Upper lobe of left lung (tissue), 6 donors: ENCODE data around the gene LBX1. TPM values are rescaled to one million over a fixed set of nuclear protein-coding genes. Genes with fewer than 3 reads are reported as not detected.

Source experiments
- ATAC-seq, 2 donors: fragments of 200-7000 bp; cut with Tn5 transposase; one replicate each; pipeline ENCODE4 v1.9.1; 2022; ENCODE audit warnings: mild to moderate bottlenecking in 2 of 2, moderate library complexity in 2 of 2; ENCODE audit not compliant: low FRiP score in 2 of 2
- DNase-seq, 2 donors: peaks; one replicate each; pipeline ENCODE4 v3.0.0-alpha.2; 2019 to 2020
- H3K27ac ChIP-seq, 4 donors: fragments of 200-600 bp; sonication (generic); one replicate each; pipeline ENCODE4 v1.5.1; 2016 to 2019
- H3K27me3 ChIP-seq, 4 donors: fragments of 200-600 bp; sonication (generic); one replicate each; pipeline ENCODE4 v1.5.1; 2017 to 2019
- H3K36me3 ChIP-seq, 4 donors: fragments of 200-600 bp; sonication (generic); one replicate each; pipeline ENCODE4 v1.5.1; 2016 to 2019
- H3K4me1 ChIP-seq, 4 donors: fragments of 200-600 bp; sonication (generic); one replicate each; pipeline ENCODE4 v1.5.1; 2018 to 2019
- H3K4me3 ChIP-seq, 4 donors: fragments of 200-600 bp; sonication (generic); one replicate each; pipeline ENCODE4 v1.5.1; 2017 to 2019; ENCODE audit warnings: mild to moderate bottlenecking in 2 of 4, moderate library complexity in 1 of 4
- H3K9me3 ChIP-seq, 4 donors: fragments of 200-600 bp; sonication (generic); one replicate each; pipeline ENCODE4 v1.5.1; 2018 to 2019
- CTCF ChIP-seq, 6 experiments: fragments of 450-650 bp in 4 of 6; fragments of 200-600 bp in 2 of 6; sonication (generic) in 2 of 6; IDR thresholded peaks; one replicate each; pipeline ENCODE4 v1.5.1; 2016 to 2019; ENCODE audit warnings: antibody characterized with exemption in 6 of 6
- EP300 ChIP-seq, 4 donors: sonication (generic); formaldehyde crosslinking; IDR thresholded peaks; one replicate each; pipeline ENCODE4 v1.5.1; 2017; ENCODE audit warnings: antibody characterized with exemption in 4 of 4, control low read depth in 2 of 4
- POLR2A ChIP-seq, 4 donors: fragments of 450-650 bp; IDR thresholded peaks; one replicate each; pipeline ENCODE4 v1.5.1; 2016 to 2017; ENCODE audit warnings: antibody characterized with exemption in 4 of 4, mild to moderate bottlenecking in 2 of 4
- POLR2AphosphoS5 ChIP-seq, 2 donors: sonication (generic); formaldehyde crosslinking; IDR thresholded peaks; one replicate each; pipeline ENCODE4 v1.5.1; 2017; ENCODE audit warnings: antibody characterized with exemption in 2 of 2
- WGBS, 2 donors: methylation state at CpG; one replicate each; pipeline ENCODE4 v1.1.5; 2017 to 2018; 5-methylcytosine and 5-hydroxymethylcytosine counted together
- total RNA-seq, 6 donors: library from RNA; depleted of rRNA in 4 of 6; stranded (reverse); fragments of >200 nt in 4 of 6; gene quantifications; one replicate each; pipeline versions ENCODE4 v1.1.0 to v1.2.1, GENCODE V29; 2016 to 2021
- donor health status: DM: no; HTN: no; CAD: no; lungs with moderate emphysema.
- donor health status: DM: no; HTN: yes; CAD: no; lungs with severe emphysema.

Gene LBX1
- total RNA-seq, 6 donors from 2014 or later = 0.11 to 0.20 TPM; not detected in 4

- TF ChIP-seq POLR2A (IDR thresholded peaks at IDR 0.05) (no peak), EP300 (IDR thresholded peaks at IDR 0.05) (no peak), CTCF (IDR thresholded peaks at IDR 0.05) (no peak), POLR2AphosphoS5 (IDR thresholded peaks at IDR 0.05) (no peak)
- ATAC-seq (no peak), DNase-seq (no peak)
- H3K9me3 ChIP-seq = peaks cover 0 to 4% (median 0%) of the 10 kb centered on the region in 4 donors
- no peak overlapping the region for H3K27ac ChIP-seq
- H3K4me1 ChIP-seq = peaks cover 44 to 62% (median 47%) of the 10 kb centered on the region in 4 donors
- peaks cover 2 to 97% (median 58%) of the 10 kb centered on the region in 4 donors for H3K27me3 ChIP-seq
- H3K4me3 ChIP-seq = no peak overlapping the region
- WGBS, 2 donors = 20 to 30% methylated on average over 18 to 26 of the region's 26 CpGs
- no peaks in the 10 kb centered on the region for H3K36me3 ChIP-seq
Observed at GRCh38 chr10:101219139-101219945, 9.9 kb downstream of the LBX1 start.

- no peak for TF ChIP-seq POLR2A (IDR thresholded peaks at IDR 0.05)
- TF ChIP-seq POLR2AphosphoS5 (IDR thresholded peaks at IDR 0.05) = no peak
- TF ChIP-seq CTCF (IDR thresholded peaks at IDR 0.05) = no peak
- no peak for TF ChIP-seq EP300 (IDR thresholded peaks at IDR 0.05)
- H3K36me3 ChIP-seq = no peaks in the 10 kb centered on the region
- 8 to 40% methylated on average over 1 to 27 of the region's 27 CpGs for WGBS, 2 donors
- H3K27me3 ChIP-seq = peaks cover 0 to 94% (median 58%) of the 10 kb centered on the region in 4 donors
- ATAC-seq (no peak), DNase-seq (no peak)
- H3K9me3 ChIP-seq = no peaks in the 10 kb centered on the region
- H3K4me3 ChIP-seq = no peak overlapping the region
- H3K27ac ChIP-seq = no peak overlapping the region
- peaks cover 42 to 62% (median 52%) of the 10 kb centered on the region in 4 donors for H3K4me1 ChIP-seq
Observed at GRCh38 chr10:101218351-101219138, 10.7 kb downstream of the LBX1 start.

GRCh38 chr10:101217450-101218281 is 11.6 kb downstream of the LBX1 start:
- DNase-seq = peak; percentile 31 to 80
- Histone ChIP-seq H3K36me3 (no peaks in the 10 kb centered on the region), H3K4me3 (peak overlapping the region in 1 of 4 donors; percentile 11), H3K4me1 (peaks cover 34 to 56% (median 45%) of the 10 kb centered on the region in 4 donors), H3K27ac (no peak overlapping the region), H3K27me3 (peaks cover 0 to 94% (median 50%) of the 10 kb centered on the region in 4 donors), H3K9me3 (no peaks in the 10 kb centered on the region)
- ATAC-seq = peak in 1 of 2 donors; percentile 18
- WGBS, 2 donors = 4 to 7% methylated on average over 28 to 51 of the region's 68 CpGs
- no peak for TF ChIP-seq POLR2A (IDR thresholded peaks at IDR 0.05)
- TF ChIP-seq CTCF (IDR thresholded peaks at IDR 0.05) = peak in 2 of 6 experiments; percentile 8 to 18
- no peak for TF ChIP-seq EP300 (IDR thresholded peaks at IDR 0.05)
- TF ChIP-seq POLR2AphosphoS5 (IDR thresholded peaks at IDR 0.05) = no peak

GRCh38 chr10:101217044-101217425 is 12.2 kb downstream of the LBX1 start:
- DNase-seq = peak in 1 of 2 donors; percentile 60
- Histone ChIP-seq H3K36me3 (no peaks in the 10 kb centered on the region), H3K9me3 (no peaks in the 10 kb centered on the region), H3K4me3 (peak overlapping the region in 1 of 4 donors; percentile 11), H3K27me3 (peaks cover 0 to 91% (median 47%) of the 10 kb centered on the region in 4 donors), H3K4me1 (peaks cover 32 to 49% (median 41%) of the 10 kb centered on the region in 4 donors), H3K27ac (no peak overlapping the region)
- no peak for TF ChIP-seq CTCF (IDR thresholded peaks at IDR 0.05)
- TF ChIP-seq EP300 (IDR thresholded peaks at IDR 0.05) = no peak
- TF ChIP-seq POLR2AphosphoS5 (IDR thresholded peaks at IDR 0.05) = no peak
- no peak for TF ChIP-seq POLR2A (IDR thresholded peaks at IDR 0.05)
- no peak for ATAC-seq
- WGBS, 2 donors = 7 to 8% methylated on average over 14 to 20 of the region's 21 CpGs
